Measurements from ENCODE around the gene ACACA.
"Not testable (repeated sequence)": the region's sequence is repeated elsewhere in the genome, so short reads cannot be mapped to it uniquely, and the experiment has no call there.

ACACA gene

DNA sequence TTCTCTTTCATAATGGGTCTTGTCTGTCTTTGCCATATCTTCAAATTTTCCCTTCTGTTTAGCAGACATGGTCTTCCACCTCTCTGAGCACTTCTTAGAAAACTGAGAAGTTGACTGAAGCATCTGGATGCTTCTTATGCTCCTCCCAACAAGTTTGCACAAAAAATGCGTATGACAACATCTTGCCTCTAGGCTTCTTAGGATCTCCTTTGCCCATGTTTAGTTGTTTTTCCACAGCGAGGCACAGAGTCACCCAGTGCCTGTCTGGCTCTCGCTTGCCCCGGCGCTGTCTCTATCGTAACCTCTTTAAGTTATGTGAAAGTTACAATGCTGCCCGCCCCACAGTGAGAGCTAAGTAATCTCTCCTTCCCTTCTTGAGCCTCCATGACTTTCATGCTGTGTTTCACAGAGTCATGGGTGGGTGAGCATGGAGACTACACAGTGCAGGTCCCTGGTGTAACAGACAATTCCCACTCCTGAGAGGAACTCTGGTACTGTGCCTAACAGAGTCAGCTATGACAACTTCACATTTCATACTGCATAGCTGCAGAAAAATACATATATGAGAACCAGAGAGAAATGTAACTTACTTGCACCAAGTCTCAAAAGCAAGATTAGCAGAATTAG lies 262.4 kb downstream of the ACACA start:
- TF ChIP-seq, protein P1, sequence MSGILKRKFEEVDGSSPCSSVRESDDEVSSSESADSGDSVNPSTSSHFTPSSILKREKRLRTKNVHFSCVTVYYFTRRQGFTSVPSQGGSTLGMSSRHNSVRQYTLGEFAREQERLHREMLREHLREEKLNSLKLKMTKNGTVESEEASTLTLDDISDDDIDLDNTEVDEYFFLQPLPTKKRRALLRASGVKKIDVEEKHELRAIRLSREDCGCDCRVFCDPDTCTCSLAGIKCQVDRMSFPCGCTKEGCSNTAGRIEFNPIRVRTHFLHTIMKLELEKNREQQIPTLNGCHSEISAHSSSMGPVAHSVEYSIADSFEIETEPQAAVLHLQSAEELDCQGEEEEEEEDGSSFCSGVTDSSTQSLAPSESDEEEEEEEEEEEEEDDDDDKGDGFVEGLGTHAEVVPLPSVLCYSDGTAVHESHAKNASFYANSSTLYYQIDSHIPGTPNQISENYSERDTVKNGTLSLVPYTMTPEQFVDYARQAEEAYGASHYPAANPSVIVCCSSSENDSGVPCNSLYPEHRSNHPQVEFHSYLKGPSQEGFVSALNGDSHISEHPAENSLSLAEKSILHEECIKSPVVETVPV (CRISPR knock-in tag; IDR thresholded peaks at IDR 0.05): no peak
- no peak for TF ChIP-seq ESRRG (CRISPR knock-in tag; IDR thresholded peaks at IDR 0.05)
- TF ChIP-seq OSR1 (CRISPR knock-in tag; IDR thresholded peaks at IDR 0.05): no peak
- no peak for TF ChIP-seq ZNF565 (CRISPR knock-in tag; conservative IDR thresholded peaks at IDR 0.05; ENCODE audit: low read depth)
- TF ChIP-seq ISL1 (CRISPR knock-in tag; IDR thresholded peaks at IDR 0.05): no peak
- TF ChIP-seq BACH2 (CRISPR knock-in tag; IDR thresholded peaks at IDR 0.05; ENCODE audit: borderline replicate concordance): no peak
- no peak for TF ChIP-seq SNAI2 (CRISPR knock-in tag; IDR thresholded peaks at IDR 0.05)
- TF ChIP-seq ZNF8 (CRISPR knock-in tag; IDR thresholded peaks at IDR 0.05): no peak
- TF ChIP-seq, protein P2, sequence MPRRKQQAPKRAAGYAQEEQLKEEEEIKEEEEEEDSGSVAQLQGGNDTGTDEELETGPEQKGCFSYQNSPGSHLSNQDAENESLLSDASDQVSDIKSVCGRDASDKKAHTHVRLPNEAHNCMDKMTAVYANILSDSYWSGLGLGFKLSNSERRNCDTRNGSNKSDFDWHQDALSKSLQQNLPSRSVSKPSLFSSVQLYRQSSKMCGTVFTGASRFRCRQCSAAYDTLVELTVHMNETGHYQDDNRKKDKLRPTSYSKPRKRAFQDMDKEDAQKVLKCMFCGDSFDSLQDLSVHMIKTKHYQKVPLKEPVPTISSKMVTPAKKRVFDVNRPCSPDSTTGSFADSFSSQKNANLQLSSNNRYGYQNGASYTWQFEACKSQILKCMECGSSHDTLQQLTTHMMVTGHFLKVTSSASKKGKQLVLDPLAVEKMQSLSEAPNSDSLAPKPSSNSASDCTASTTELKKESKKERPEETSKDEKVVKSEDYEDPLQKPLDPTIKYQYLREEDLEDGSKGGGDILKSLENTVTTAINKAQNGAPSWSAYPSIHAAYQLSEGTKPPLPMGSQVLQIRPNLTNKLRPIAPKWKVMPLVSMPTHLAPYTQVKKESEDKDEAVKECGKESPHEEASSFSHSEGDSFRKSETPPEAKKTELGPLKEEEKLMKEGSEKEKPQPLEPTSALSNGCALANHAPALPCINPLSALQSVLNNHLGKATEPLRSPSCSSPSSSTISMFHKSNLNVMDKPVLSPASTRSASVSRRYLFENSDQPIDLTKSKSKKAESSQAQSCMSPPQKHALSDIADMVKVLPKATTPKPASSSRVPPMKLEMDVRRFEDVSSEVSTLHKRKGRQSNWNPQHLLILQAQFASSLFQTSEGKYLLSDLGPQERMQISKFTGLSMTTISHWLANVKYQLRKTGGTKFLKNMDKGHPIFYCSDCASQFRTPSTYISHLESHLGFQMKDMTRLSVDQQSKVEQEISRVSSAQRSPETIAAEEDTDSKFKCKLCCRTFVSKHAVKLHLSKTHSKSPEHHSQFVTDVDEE (CRISPR knock-in tag; IDR thresholded peaks at IDR 0.05): no peak
- no peak for TF ChIP-seq TCF4 (CRISPR knock-in tag; IDR thresholded peaks at IDR 0.05; ENCODE audit: borderline replicate concordance)
- TF ChIP-seq ZFP3 (CRISPR knock-in tag; IDR thresholded peaks at IDR 0.05): no peak
- TF ChIP-seq ZFP30 (CRISPR knock-in tag; IDR thresholded peaks at IDR 0.05): no peak
- no peak for ATAC-seq

DNA sequence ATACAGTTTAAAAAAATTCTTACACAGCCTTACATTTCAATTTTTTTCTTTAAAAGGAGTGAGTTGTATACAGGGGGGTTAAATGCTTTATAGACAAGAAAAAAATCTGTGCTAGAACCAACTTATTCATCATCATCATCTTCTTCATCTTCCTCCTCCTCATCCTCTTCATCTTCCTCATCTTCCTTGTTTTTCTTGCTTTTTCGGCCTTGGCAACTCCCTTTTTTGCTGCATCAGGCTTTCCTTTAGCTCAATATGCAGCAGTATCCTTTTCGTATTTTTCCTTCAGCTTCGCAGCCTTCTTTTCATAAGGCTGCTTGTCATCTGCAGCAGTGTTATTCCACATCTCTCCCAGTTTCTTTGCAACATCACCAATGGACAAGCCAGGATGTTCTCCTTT lies 263.1 kb downstream of the ACACA start:
- not testable (repeated sequence) for ATAC-seq

DNA sequence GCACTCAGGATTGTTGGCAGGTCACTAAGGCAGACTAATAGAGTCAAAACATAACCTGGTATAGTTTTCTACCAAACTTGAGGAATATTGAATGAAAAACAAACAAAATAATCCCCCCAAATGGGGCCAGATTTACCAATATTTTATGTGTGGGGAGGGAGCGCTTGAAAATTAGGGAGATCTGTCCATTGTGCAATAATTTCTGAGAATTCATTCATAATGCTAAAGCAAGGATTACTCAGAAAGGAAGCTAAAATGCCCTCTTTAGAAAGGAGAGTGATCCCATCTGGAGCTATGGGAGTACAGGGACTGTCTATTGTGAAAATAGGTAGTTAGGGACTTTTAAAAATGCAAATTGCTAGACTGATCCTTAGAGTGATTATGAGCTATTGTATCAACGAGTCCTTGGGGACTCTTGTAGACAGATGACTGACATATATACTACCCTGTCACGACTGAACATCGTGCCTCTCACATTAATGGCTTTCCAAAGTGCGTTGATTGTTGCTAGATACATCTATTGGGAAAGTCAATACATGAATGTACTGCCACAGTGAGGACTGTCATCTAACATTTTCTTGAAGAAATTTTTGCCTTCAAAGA lies 264.2 kb downstream of the ACACA start:
- no peak for ATAC-seq

DNA sequence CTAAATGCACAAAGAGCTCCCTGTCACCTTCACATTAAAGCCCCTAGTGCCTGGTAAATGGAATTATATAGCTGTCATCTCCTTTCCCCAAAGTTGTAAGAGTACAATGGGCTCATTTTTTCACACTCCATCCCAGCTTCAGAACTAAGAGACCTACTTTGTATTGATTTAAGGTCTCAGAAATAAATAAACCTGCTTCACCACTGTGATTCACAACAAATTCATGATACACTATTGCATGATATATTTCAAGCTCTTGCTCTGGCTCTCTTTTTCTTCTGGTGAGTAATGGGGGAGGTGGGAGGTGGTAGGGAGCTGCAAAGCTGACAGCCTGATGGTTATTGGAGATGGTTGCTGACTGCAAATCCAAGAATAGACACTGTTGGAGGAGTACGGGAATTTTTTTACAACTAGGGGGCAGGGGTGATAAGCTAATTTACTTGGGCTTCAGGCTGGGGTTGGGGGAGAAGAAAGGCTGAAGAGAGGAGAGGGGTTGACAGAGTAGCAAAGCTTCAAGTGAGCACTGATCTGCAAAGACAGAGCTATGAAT lies 268.0 kb downstream of the ACACA start:
- no peak for ATAC-seq
- TF ChIP-seq ESRRG (CRISPR knock-in tag; IDR thresholded peaks at IDR 0.05) (no peak), GLIS3 (CRISPR knock-in tag; IDR thresholded peaks at IDR 0.05) (no peak), ZNF8 (CRISPR knock-in tag; IDR thresholded peaks at IDR 0.05) (no peak), ISL1 (CRISPR knock-in tag; IDR thresholded peaks at IDR 0.05) (no peak), CSDC2 (CRISPR knock-in tag; IDR thresholded peaks at IDR 0.05) (no peak), TOX (CRISPR knock-in tag; IDR thresholded peaks at IDR 0.05; ENCODE audit: borderline replicate concordance) (no peak), ZNF565 (CRISPR knock-in tag; conservative IDR thresholded peaks at IDR 0.05; ENCODE audit: low read depth) (no peak), ZC3H10 (CRISPR knock-in tag; IDR thresholded peaks at IDR 0.05) (no peak), ZFP30 (CRISPR knock-in tag; IDR thresholded peaks at IDR 0.05) (no peak), PPARA (CRISPR knock-in tag; IDR thresholded peaks at IDR 0.05; ENCODE audit: borderline replicate concordance) (no peak), TCF4 (CRISPR knock-in tag; IDR thresholded peaks at IDR 0.05; ENCODE audit: borderline replicate concordance) (no peak), BACH2 (CRISPR knock-in tag; IDR thresholded peaks at IDR 0.05; ENCODE audit: borderline replicate concordance) (no peak), SNAI2 (CRISPR knock-in tag; IDR thresholded peaks at IDR 0.05) (no peak)
- TF ChIP-seq, protein P3, sequence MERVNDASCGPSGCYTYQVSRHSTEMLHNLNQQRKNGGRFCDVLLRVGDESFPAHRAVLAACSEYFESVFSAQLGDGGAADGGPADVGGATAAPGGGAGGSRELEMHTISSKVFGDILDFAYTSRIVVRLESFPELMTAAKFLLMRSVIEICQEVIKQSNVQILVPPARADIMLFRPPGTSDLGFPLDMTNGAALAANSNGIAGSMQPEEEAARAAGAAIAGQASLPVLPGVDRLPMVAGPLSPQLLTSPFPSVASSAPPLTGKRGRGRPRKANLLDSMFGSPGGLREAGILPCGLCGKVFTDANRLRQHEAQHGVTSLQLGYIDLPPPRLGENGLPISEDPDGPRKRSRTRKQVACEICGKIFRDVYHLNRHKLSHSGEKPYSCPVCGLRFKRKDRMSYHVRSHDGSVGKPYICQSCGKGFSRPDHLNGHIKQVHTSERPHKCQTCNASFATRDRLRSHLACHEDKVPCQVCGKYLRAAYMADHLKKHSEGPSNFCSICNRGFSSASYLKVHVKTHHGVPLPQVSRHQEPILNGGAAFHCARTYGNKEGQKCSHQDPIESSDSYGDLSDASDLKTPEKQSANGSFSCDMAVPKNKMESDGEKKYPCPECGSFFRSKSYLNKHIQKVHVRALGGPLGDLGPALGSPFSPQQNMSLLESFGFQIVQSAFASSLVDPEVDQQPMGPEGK (CRISPR knock-in tag; IDR thresholded peaks at IDR 0.05; ENCODE audit: borderline replicate concordance): no peak
- TF ChIP-seq, protein P4, sequence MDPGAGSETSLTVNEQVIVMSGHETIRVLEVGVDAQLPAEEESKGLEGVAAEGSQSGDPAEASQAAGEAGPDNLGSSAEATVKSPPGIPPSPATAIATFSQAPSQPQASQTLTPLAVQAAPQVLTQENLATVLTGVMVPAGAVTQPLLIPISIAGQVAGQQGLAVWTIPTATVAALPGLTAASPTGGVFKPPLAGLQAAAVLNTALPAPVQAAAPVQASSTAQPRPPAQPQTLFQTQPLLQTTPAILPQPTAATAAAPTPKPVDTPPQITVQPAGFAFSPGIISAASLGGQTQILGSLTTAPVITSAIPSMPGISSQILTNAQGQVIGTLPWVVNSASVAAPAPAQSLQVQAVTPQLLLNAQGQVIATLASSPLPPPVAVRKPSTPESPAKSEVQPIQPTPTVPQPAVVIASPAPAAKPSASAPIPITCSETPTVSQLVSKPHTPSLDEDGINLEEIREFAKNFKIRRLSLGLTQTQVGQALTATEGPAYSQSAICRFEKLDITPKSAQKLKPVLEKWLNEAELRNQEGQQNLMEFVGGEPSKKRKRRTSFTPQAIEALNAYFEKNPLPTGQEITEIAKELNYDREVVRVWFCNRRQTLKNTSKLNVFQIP (CRISPR knock-in tag; IDR thresholded peaks at IDR 0.05; ENCODE audit: borderline replicate concordance, low read depth): no peak
- TF ChIP-seq, protein P1 (CRISPR knock-in tag; IDR thresholded peaks at IDR 0.05): no peak
- TF ChIP-seq, protein P5, sequence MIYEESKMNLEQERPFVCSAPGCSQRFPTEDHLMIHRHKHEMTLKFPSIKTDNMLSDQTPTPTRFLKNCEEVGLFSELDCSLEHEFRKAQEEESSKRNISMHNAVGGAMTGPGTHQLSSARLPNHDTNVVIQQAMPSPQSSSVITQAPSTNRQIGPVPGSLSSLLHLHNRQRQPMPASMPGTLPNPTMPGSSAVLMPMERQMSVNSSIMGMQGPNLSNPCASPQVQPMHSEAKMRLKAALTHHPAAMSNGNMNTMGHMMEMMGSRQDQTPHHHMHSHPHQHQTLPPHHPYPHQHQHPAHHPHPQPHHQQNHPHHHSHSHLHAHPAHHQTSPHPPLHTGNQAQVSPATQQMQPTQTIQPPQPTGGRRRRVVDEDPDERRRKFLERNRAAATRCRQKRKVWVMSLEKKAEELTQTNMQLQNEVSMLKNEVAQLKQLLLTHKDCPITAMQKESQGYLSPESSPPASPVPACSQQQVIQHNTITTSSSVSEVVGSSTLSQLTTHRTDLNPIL (CRISPR knock-in tag; IDR thresholded peaks at IDR 0.05; ENCODE audit: low read depth): no peak

More for the DNA sequence above, 264.2 kb downstream of the ACACA start:
- TF ChIP-seq, protein P1 (CRISPR knock-in tag; IDR thresholded peaks at IDR 0.05): no peak
- TF ChIP-seq RARB (CRISPR knock-in tag; IDR thresholded peaks at IDR 0.05) (no peak), ZC3H10 (CRISPR knock-in tag; IDR thresholded peaks at IDR 0.05) (no peak), BACH2 (CRISPR knock-in tag; IDR thresholded peaks at IDR 0.05; ENCODE audit: borderline replicate concordance) (no peak), PPARA (CRISPR knock-in tag; IDR thresholded peaks at IDR 0.05; ENCODE audit: borderline replicate concordance) (no peak), OSR1 (CRISPR knock-in tag; IDR thresholded peaks at IDR 0.05) (no peak)
